MCF 10A (cell line): ENCODE results near the gene CAPZA1. TPM values are rescaled to one million over a fixed set of nuclear protein-coding genes. Genes with fewer than 3 reads are reported as not detected.

ENCODE experiments used
- BruUV-seq: library from RNA; stranded (reverse); fragments of 400-500 nt; replicated peaks from 2 replicates; lab custom pipeline; 2021; lab: Mats Ljungman, UMichigan
- CTCF ChIA-PET: fragments of 300-600 bp; sonication (Branson Sonifier 250); formaldehyde crosslinking; extraction: SDS; loops from one replicate; lab custom pipeline; 2021; ENCODE audit warnings: antibody characterized with exemption, inconsistent platforms; lab: Yijun Ruan, JAX
- POLR2A ChIA-PET: fragments of 300-600, 350-650 bp; sonication (Branson Sonifier 250); formaldehyde crosslinking; extraction: SDS; loops from one replicate; lab custom pipeline; 2020; ENCODE audit warnings: antibody characterized with exemption, inconsistent platforms; lab: Yijun Ruan, JAX
- DNase-seq: peaks from one replicate; pipeline ENCODE4 v3.0.0-alpha.2; 2018; ENCODE audit not compliant: unreplicated experiment
- H3K27ac Mint-ChIP-seq: one replicate; pipeline ENCODE4 v1.8.0; 2022; ENCODE audit warnings: mild to moderate bottlenecking, low read depth, mixed read lengths; ENCODE audit not compliant: unreplicated experiment
- H3K27me3 Mint-ChIP-seq: one replicate; pipeline ENCODE4 v1.8.0; 2022; ENCODE audit warnings: mixed read lengths; ENCODE audit not compliant: insufficient read depth, unreplicated experiment
- H3K36me3 Mint-ChIP-seq: one replicate; pipeline ENCODE4 v1.8.0; 2022; ENCODE audit warnings: mild to moderate bottlenecking, moderate library complexity, mixed read lengths; ENCODE audit not compliant: insufficient read depth, unreplicated experiment
- H3K4me1 Mint-ChIP-seq: one replicate; pipeline ENCODE4 v1.8.0; 2022; ENCODE audit warnings: mixed read lengths; ENCODE audit not compliant: insufficient read depth, unreplicated experiment
- H3K4me3 Mint-ChIP-seq: one replicate; pipeline ENCODE4 v1.8.0; 2022; ENCODE audit warnings: mild to moderate bottlenecking, moderate library complexity, mixed read lengths; ENCODE audit not compliant: unreplicated experiment
- H3K9me3 Mint-ChIP-seq: one replicate; pipeline ENCODE4 v1.8.0; 2022; ENCODE audit warnings: mixed read lengths; ENCODE audit not compliant: unreplicated experiment
- CTCF ChIP-seq: fragments of 200-600 bp; IDR thresholded peaks from one replicate; pipeline ENCODE4 v1.8.0; 2022; ENCODE audit warnings: antibody characterized with exemption, mild to moderate bottlenecking; ENCODE audit not compliant: unreplicated experiment
- intact Hi-C: fragments of 100-400 bp; cut with micrococcal nuclease; formaldehyde crosslinking; loops from 2 replicates; pipeline ENCODE4 v1.14.1; 2022
- total RNA-seq: library from RNA; stranded (reverse); gene quantifications from 2 replicates; pipeline ENCODE4 v1.2.3, GENCODE V29; 2022

The CAPZA1 gene
- total RNA-seq, 1 experiment from 2014 or later: 150 TPM

- no TSS peak for BruUV-seq
- TF ChIP-seq CTCF: no peak
- H3K27ac Mint-ChIP-seq: peak within 1 kb of the TSS; percentile 100
- H3K4me1 Mint-ChIP-seq: peaks cover 35% of the 10 kb centered on the region
- H3K9me3 Mint-ChIP-seq: no peaks in the 10 kb centered on the region
- H3K27me3 Mint-ChIP-seq: no peaks in the 10 kb centered on the region
- ChIA-PET CTCF (interaction anchor here (0.9 to 4.9 kb wide), 14 partner anchors 11 to 283 kb away, joined by 3 to 34 read pairs (median 8); partner anchors contain the start of genes CAPZA1, PPM1J and ST7L), POLR2A (interaction anchor here (0.5 to 6.3 kb wide), 20 partner anchors 9 to 283 kb away, joined by 3 to 85 read pairs (median 14); partner anchors contain the start of genes CAPZA1, CTTNBP2NL, PPM1J and RHOC)
- intact Hi-C loops: loop anchor here (1.0 kb wide), 1 partner anchor 31 kb away; no protein-coding TSS in a partner anchor
- H3K4me3 Mint-ChIP-seq: peak within 1 kb of the TSS; percentile 99
- H3K36me3 Mint-ChIP-seq: peaks cover 45% of the 10 kb centered on the region
- DNase-seq: peak; percentile 84
These were observed 54.9 kb downstream of the CAPZA1 start, which contains the start of gene MOV10 for GRCh38 chr1:112674440-112674985. MOV10 (plus strand) TSS chr1:112674659; CDS start chr1:112674913, 254 bp downstream.

GRCh38 chr1:112674986-112675727 is 55.5 kb downstream of the CAPZA1 start:
- no peaks in the 10 kb centered on the region for H3K9me3 Mint-ChIP-seq
- DNase-seq: peak; percentile 17
- CTCF ChIA-PET: interaction anchor here (0.9 to 4.9 kb wide), 11 partner anchors 10 to 284 kb away, joined by 3 to 34 read pairs (median 10); partner anchors contain the start of genes CAPZA1 and ST7L
- H3K36me3 Mint-ChIP-seq: peaks cover 38% of the 10 kb centered on the region
- intact Hi-C loops: loop anchor here (1.0 kb wide), 1 partner anchor 30 kb away; no protein-coding TSS in a partner anchor
- no TSS peak for BruUV-seq
- peaks cover 36% of the 10 kb centered on the region for H3K4me1 Mint-ChIP-seq
- peak overlapping the region; percentile 99 for H3K4me3 Mint-ChIP-seq
- no peak for TF ChIP-seq CTCF
- peak overlapping the region; percentile 100 for H3K27ac Mint-ChIP-seq
- no peaks in the 10 kb centered on the region for H3K27me3 Mint-ChIP-seq
- POLR2A ChIA-PET: interaction anchor here (0.5 to 6.3 kb wide), 18 partner anchors 8 to 984 kb away, joined by 3 to 85 read pairs (median 20); partner anchors contain the start of genes CAPZA1, CTTNBP2NL, PPM1J and RHOC

GRCh38 chr1:112675728-112676381 is 56.2 kb downstream of the CAPZA1 start:
- intact Hi-C loops: no loop called here
- POLR2A ChIA-PET: interaction anchor here (2.1 to 6.3 kb wide), 13 partner anchors 7 to 285 kb away, joined by 10 to 85 read pairs (median 24); partner anchors contain the start of genes CAPZA1, RHOC and ST7L

More at GRCh38 chr1:112675728-112676381, 56.2 kb downstream of the CAPZA1 start:
- Mint-ChIP-seq H3K9me3 (no peaks in the 10 kb centered on the region), H3K4me3 (peak overlapping the region; percentile 99), H3K27me3 (no peaks in the 10 kb centered on the region), H3K4me1 (peaks cover 36% of the 10 kb centered on the region), H3K27ac (peak overlapping the region; percentile 100), H3K36me3 (peaks cover 33% of the 10 kb centered on the region)
- CTCF ChIA-PET: interaction anchor here (1.3 to 4.9 kb wide), 6 partner anchors 9 to 285 kb away, joined by 3 to 34 read pairs (median 12); no protein-coding TSS in a partner anchor
- BruUV-seq: TSS peak; percentile 4
- TF ChIP-seq CTCF: no peak
- no peak for DNase-seq
